SIG-M5 (cell line): ENCODE data around the gene ALOX5.
"Not testable (repeated sequence)": the region's sequence is repeated elsewhere in the genome, so short reads cannot be mapped to it uniquely, and the experiment has no call there.

ENCODE experiments used
- DNase-seq: peaks from one replicate; lab custom pipeline; 2025; lab: John Stamatoyannopoulos, UW

The ALOX5 gene

GRCh38 chr10:45468079-45468478 is 94.1 kb downstream of the ALOX5 start:
- no peak for DNase-seq

- DNase-seq = no peak
Observed at GRCh38 chr10:45470098-45471012, 96.3 kb downstream of the ALOX5 start.

DNA sequence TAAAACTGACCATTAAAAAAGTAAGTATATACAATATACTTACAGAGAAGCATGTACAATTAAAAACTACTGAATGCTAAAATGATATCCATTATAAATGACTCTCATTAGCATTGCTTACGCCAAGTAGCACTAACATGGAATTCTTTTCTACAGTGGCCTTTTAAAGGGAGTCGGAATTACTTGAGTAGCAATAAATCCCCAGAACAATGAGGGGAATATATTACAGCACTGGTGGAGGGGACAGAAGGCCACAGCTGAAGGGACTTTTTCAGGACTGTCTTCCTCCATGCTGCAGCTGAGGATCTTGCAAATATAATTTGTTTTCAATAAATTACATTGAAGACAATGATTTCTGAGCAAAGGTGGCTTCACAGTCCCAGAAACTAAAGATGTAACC is 97.0 kb downstream of the ALOX5 start:
- no peak for DNase-seq

GRCh38 chr10:45471531-45472310 is 97.7 kb downstream of the ALOX5 start:
- no peak for DNase-seq

- no peak for DNase-seq
Observed at GRCh38 chr10:45473126-45473525, 99.1 kb downstream of the ALOX5 start.

GRCh38 chr10:45476559-45476958 is 102.5 kb downstream of the ALOX5 start:
- DNase-seq = no peak

- no peak for DNase-seq
Observed at GRCh38 chr10:45480294-45480693, 106.3 kb downstream of the ALOX5 start.

- DNase-seq = not testable (repeated sequence)
Observed at GRCh38 chr10:45481100-45481499, 107.1 kb downstream of the ALOX5 start.

DNA sequence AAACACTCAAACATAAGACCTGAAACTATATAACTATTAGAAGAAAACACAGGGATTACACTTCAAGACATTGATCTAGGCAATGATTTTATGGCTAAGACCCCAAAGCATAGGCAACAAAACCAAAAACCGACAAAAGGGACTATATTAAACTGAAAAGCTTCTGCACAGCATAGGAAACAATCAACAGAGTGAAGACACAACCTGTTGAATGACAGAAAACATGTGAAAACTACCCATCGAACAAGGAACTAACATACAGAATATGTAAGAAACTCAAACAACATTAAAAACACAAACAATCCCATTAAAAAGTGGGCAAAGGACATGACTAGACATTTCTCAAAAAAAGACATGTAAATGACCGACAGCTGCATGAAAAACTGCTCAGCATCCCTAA is 109.0 kb downstream of the ALOX5 start:
- DNase-seq = no peak

GRCh38 chr10:45487735-45488134 is 113.7 kb downstream of the ALOX5 start:
- no peak for DNase-seq

- DNase-seq = no peak
Observed at GRCh38 chr10:45488365-45488764, 114.3 kb downstream of the ALOX5 start.

- DNase-seq = no peak
Observed at GRCh38 chr10:45490277-45490676, 116.3 kb downstream of the ALOX5 start.

GRCh38 chr10:45491061-45491460 is 117.0 kb downstream of the ALOX5 start:
- DNase-seq = no peak
